CD4-positive, alpha-beta T cell treated with Interferon gamma for 1 hour (primary cell): Measurements from ENCODE around the gene TMBIM1.

ENCODE experiments used
- DNase-seq: peaks from one replicate; pipeline ENCODE4 v3.0.0-alpha.2; 2020

Gene TMBIM1, protein sequence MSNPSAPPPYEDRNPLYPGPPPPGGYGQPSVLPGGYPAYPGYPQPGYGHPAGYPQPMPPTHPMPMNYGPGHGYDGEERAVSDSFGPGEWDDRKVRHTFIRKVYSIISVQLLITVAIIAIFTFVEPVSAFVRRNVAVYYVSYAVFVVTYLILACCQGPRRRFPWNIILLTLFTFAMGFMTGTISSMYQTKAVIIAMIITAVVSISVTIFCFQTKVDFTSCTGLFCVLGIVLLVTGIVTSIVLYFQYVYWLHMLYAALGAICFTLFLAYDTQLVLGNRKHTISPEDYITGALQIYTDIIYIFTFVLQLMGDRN

DNA sequence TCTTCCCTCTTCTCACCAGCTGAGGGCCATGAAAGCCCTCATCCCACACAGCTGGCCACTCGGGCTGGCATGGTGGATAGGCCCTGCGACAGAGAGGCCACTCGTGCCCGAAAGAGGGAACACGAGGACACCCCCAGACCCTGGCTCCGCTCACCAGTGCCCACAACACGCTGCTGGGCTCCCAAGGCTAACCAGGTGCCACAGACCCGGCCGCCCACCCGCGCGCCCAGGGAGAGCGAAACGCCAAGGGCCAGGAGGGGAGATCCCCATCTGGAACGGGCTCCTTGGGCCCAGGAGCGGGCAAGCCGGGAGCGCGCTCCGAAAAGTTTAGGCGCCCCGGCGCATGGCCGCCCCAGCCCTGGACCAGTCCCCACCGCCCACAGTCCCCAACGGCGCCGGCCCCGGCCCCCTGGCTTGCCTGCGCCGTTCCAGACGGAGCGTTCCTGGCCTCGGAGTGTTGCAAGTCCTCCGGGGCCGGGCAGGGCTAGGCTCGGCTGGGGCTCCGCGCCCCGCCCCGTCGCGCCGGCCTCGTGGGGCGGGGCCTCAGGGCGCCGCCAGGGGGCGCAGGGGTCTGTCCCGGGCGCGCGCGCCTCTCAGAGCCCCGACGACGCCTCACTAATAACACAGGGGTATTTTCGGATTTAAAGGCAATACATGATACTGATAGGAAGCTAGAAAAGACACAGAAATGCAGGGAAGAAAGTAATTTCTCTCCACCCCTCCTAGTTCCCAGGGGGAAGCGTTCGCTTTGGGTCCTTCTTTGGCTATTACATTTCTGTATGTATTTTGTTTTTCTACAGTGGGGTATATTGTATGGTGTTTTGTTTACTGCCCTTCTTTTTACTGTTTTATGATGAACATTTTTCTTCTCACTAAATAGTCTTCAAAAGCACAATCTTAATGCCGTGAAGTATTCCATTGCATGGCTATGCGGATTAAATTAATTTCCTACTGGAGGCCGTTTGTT, at the start of gene TMBIM1:
TSS of gene TMBIM1 (minus strand) at position 456 of the 967 bp plus-strand sequence. CDS start 10,362 bp downstream, outside the sequence.
- peak; percentile 82 for DNase-seq

DNA sequence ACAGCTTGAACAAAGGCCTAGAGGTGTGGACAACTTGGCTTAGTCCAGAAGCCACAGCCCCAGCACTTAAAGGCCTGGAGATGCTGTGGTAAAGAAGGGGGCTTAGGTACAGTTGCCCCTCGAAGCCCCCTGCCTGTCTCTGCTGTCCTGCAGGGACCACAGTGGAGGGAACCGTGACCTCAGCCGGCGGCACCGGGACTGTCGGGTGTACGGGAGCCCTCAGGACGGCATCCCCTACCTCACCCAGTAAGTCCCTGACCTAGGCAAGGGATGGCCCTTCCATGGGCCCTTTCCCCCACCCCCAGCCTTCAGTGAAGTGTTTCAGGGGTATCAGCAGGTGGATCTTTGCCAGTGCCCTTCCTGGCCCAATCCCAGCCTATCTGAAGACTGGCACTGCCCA, 49.1 kb upstream of the TMBIM1 start:
- no peak for DNase-seq

DNA sequence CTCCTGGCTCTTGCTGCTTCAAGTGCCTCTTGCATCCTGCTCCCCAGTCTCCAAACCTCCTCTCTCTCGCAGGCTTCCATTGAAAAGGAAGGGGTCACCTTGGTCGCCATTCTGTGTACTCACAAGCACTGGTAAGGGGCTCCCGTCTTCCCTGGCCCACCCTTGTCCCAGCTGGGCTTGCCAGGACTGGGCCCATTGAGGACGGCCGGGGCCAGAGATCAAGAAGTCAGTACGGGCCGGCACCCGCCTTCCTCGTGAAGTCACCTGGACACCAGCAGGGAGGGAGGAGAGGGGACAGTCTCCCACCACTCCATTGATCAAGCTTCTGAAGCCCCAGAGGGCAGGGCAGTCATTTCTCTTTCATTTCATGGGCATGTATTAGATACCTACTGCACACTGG, 48.4 kb upstream of the TMBIM1 start:
- DNase-seq = no peak

GRCh38 chr2:218334531-218334930, 42.2 kb upstream of the TMBIM1 start:
- DNase-seq = no peak

- peak; percentile 9 for DNase-seq
Observed at GRCh38 chr2:218332920-218333645, 40.8 kb upstream of the TMBIM1 start.

DNA sequence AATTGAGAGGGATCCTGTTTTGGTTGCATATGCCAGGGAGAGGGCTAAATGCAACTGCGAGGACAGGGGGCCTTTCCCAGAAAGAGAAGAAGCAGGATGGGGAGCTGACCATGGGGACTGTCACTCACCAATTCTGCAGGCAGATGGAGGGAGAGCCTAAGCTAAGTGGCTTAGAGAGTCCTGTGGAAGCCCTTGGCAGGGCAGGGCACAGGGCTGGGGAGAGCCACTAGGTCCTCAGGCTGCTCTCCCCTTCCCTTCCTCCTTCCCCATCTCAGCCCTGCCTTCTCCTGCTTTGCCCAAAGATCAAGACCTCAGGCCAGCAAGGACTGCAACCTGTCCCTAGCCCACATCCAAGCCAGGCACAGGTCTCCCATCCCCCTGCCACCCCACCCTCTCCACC, 40.0 kb upstream of the TMBIM1 start:
- no peak for DNase-seq

- DNase-seq = no peak
Observed at GRCh38 chr2:218331745-218332144, 39.4 kb upstream of the TMBIM1 start.

- no peak for DNase-seq
Observed at GRCh38 chr2:218329826-218330593, 37.7 kb upstream of the TMBIM1 start.

- DNase-seq = peak; percentile 13
Observed at GRCh38 chr2:218329027-218329825, 36.9 kb upstream of the TMBIM1 start.

- DNase-seq = no peak
Observed at GRCh38 chr2:218328294-218328693, 36.0 kb upstream of the TMBIM1 start.

- DNase-seq = no peak
Observed at GRCh38 chr2:218327451-218328210, 35.3 kb upstream of the TMBIM1 start.

DNA sequence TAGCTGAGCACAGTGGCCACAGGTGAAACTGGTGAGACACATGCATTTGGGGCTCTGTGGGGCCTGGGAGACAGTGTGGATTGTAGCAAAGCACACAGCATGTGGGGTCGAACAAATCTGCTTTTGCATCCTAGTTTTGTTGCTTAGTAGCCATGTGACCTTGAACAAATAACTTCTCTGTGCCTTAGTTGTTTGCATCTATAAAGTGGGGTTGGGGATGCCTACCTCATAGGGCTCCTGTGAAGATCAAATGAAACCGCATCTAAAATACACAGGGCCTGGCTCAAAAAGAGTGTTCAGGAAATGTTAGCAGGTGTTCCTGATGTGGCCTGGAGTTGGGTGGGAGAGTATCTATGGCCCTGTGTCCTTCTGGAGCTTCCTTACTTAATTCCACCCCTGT, 34.0 kb upstream of the TMBIM1 start:
- DNase-seq = no peak

DNA sequence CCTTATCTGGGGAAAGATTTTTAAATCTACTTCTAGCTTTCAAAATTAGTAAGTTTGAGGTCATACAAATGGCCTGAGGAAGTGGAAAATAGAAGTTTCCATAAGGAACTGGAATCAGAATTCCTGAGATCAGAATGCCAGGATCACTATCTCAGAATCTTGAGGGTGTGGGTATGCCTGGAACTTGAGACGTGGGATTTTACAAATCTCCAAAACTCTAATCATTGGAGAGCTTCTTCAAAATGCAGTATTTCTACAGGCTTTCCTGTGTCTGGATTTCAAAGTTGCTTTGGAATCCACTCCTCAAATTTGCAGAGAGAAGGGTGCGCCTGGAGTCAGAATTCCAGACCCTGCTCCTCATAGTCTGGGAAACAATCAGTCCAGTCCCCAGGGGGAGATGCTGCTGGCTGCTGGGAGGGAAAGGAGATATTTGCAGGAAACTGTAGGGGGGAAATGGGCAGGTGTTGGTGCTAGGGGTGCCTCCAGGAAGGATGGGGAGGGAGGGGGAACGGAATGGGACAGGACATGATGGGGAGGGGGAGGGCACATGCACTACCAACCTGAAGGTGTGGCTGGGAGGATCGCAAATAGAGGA, 33.4 kb upstream of the TMBIM1 start:
- no peak for DNase-seq

DNA sequence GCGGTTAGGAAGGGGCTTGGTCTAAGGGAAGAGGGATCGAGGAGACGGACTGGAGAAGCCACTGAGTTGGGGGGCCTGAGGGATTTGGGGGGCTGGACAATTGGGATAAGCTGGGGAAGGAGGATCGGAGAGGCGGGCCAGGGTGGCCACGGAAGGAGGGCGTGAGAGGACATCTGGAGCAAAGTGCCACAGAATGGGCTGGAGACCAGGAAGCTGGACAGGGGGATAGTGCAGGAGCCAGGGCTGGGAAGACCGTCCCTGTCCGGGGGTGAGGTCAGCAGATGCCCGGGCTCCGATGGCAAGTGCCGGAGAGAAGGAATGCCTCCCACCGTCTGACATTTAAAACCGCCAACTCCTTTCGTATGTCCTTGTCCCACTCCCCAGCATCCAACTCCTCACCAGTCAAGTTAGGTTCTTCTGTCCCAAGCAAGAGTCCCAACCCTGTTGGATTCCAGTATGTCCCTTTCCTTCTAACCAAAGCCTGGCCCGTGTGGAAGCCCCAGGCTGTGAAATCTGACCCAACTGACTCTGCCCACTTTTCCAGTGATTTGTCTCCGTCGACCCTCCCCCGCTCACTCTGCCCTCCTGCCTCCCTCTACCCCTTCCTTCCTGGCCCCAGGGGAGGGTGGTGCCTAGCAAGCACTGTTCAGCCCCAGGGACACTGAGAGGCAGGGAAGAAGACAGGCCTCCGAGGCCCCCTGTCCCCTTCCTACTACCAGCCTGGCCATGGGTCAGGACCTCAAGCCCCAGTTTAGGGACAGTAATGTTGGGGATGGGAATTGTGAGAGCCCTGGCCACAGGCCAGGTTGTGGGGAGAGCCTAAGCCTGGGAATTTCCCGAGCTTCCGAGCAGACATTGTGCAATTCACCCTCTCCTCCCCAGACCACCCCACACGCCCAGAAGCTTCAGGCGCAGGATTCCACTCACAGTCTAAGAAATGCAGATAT, 31.5 kb upstream of the TMBIM1 start:
- no peak for DNase-seq

GRCh38 chr2:218322768-218323525, 30.6 kb upstream of the TMBIM1 start:
- peak; percentile 57 for DNase-seq

GRCh38 chr2:218320704-218321336, 28.5 kb upstream of the TMBIM1 start:
- no peak for DNase-seq

DNA sequence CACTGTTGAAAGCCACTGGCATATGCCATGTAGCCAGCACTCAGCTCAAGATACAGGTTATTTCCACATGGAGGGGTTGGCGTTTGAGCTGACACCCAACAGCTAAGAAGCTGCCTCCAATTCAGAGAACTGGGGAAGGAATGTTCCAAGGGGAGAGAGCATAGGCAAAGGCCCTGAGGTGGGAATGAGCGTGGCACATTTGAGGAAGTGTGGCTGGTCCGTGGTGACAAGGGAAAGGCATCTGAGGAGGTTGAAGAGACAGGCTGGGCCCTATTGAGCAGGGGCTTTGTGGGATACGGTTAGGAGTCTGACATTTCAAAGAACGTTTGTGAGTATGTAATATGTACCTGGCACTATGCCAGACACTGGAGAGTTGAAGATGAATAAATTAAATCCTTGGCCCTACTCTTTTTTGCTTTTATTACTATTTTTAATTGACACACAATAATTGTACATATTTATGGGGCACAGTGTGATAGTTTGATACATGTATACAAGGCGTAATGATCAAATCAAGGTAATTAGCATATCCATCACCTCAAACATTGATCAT, 27.6 kb upstream of the TMBIM1 start:
- DNase-seq = no peak

DNA sequence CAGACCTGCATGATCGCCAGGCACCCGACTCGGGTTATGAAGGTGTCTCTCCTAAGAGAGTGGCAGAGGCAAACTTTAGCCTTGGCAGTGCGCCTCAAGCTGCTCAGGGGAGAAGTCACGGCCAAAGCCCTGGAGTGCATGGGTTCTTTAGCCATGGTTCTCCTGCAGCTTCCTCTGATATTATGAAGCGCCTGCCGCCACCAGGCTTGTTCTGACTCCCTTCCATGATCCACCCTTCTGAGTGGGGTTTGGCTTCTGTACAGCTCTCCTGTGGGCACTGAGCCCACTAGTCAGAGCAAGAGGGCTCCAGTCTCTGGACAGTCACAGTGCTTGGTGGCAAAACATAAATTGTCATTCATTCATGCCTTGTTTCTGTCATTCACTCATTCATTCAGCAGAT, 25.9 kb upstream of the TMBIM1 start:
- DNase-seq = no peak
